ENCODE data around the gene SLC16A12.

The SLC16A12 gene

GRCh38 chr10:89479771-89480446, 55.5 kb downstream of the SLC16A12 start:
- H3K9me3 ChIP-seq (ENCODE audit: low read length): no peaks in the 10 kb centered on the region
- no peak overlapping the region for H3K4me3 ChIP-seq (ENCODE audit: low read depth, low read length, poor library complexity, severe bottlenecking)
- no peaks in the 10 kb centered on the region for H4K20me1 ChIP-seq (ENCODE audit: insufficient read depth, low read length)
- no peaks in the 10 kb centered on the region for H3K27me3 ChIP-seq (ENCODE audit: insufficient read depth, low read length)
- H3K4me2 ChIP-seq (ENCODE audit: low read length): no peak overlapping the region
- no peak overlapping the region for H2AFZ ChIP-seq (ENCODE audit: low read length)
- H3K4me1 ChIP-seq (ENCODE audit: insufficient read depth, low read length, severe bottlenecking): no peaks in the 10 kb centered on the region
- H3K27ac ChIP-seq (ENCODE audit: low read depth, low read length, poor library complexity, severe bottlenecking): no peak overlapping the region
- H3K36me3 ChIP-seq (ENCODE audit: insufficient read depth, low read length): no peaks in the 10 kb centered on the region
- no peak for TF ChIP-seq EZH2 (IDR thresholded peaks at IDR 0.05; ENCODE audit: borderline replicate concordance, low read length)
- TF ChIP-seq, protein P1, sequence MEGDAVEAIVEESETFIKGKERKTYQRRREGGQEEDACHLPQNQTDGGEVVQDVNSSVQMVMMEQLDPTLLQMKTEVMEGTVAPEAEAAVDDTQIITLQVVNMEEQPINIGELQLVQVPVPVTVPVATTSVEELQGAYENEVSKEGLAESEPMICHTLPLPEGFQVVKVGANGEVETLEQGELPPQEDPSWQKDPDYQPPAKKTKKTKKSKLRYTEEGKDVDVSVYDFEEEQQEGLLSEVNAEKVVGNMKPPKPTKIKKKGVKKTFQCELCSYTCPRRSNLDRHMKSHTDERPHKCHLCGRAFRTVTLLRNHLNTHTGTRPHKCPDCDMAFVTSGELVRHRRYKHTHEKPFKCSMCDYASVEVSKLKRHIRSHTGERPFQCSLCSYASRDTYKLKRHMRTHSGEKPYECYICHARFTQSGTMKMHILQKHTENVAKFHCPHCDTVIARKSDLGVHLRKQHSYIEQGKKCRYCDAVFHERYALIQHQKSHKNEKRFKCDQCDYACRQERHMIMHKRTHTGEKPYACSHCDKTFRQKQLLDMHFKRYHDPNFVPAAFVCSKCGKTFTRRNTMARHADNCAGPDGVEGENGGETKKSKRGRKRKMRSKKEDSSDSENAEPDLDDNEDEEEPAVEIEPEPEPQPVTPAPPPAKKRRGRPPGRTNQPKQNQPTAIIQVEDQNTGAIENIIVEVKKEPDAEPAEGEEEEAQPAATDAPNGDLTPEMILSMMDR (IDR thresholded peaks at IDR 0.05; ENCODE audit: low read length): no peak
- H3K9ac ChIP-seq (ENCODE audit: low read length): no peak overlapping the region
- H3K79me2 ChIP-seq (ENCODE audit: insufficient read depth, low read length): no peaks in the 10 kb centered on the region
- H3K9me2 ChIP-seq (ENCODE audit: low read depth, low read length): no peaks in the 10 kb centered on the region
- H3F3A ChIP-seq (ENCODE audit: insufficient read depth, low read length): no peaks in the 10 kb centered on the region

DNA sequence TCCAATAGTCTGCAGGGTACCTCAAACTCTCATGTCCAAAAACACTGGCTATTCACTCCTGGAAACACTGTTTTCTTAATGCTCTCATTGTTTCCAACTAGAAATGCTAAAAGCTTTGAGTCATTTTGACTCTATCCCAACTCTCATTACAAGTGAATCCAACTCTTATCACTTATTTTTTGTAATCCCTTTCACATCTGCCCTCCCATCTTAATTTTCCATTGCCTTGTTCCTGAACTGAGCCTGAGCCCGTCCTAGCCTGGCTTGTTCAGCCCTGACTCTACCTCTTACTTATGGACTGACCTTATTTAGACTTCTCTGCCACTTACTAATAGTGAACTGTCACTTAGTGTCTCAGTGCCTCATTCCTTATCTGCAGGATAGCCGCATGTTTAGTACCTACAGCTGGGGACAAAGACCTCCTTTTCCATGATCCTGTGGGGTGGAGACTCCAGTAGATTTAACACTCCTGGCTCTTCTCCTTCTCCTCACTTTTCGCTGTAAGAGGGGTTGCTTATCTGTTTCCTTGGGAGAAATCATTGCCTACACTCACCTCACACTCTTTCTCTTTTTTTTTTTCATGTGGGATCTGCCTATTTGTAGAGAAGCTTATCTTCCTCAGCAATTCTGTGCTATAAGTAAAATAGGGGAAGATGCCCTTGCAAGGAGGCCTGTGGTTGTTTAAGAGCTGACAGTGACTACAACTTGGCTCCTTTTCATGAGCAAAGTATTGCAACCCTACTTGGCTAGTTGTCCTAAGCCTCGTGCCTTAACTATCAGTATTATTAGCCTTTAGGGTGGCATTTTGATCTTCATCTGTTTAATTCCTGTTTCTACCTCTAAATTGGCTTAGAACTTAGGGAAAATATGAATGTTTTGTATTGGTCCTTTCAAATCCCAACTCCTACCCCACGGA, 56.4 kb downstream of the SLC16A12 start:
- H3K9me2 ChIP-seq (ENCODE audit: low read depth, low read length): no peaks in the 10 kb centered on the region
- H2AFZ ChIP-seq (ENCODE audit: low read length): no peak overlapping the region
- no peaks in the 10 kb centered on the region for H3F3A ChIP-seq (ENCODE audit: insufficient read depth, low read length)
- no peak overlapping the region for H3K4me2 ChIP-seq (ENCODE audit: low read length)
- no peaks in the 10 kb centered on the region for H3K9me3 ChIP-seq (ENCODE audit: low read length)
- H4K20me1 ChIP-seq (ENCODE audit: insufficient read depth, low read length): no peaks in the 10 kb centered on the region
- H3K4me3 ChIP-seq (ENCODE audit: low read depth, low read length, poor library complexity, severe bottlenecking): no peak overlapping the region
- H3K4me1 ChIP-seq (ENCODE audit: insufficient read depth, low read length, severe bottlenecking): no peaks in the 10 kb centered on the region
- TF ChIP-seq EZH2 (IDR thresholded peaks at IDR 0.05; ENCODE audit: borderline replicate concordance, low read length): no peak
- no peak overlapping the region for H3K27ac ChIP-seq (ENCODE audit: low read depth, low read length, poor library complexity, severe bottlenecking)
- no peaks in the 10 kb centered on the region for H3K27me3 ChIP-seq (ENCODE audit: insufficient read depth, low read length)
- no peak overlapping the region for H3K9ac ChIP-seq (ENCODE audit: low read length)
- H3K36me3 ChIP-seq (ENCODE audit: insufficient read depth, low read length): no peaks in the 10 kb centered on the region
- H3K79me2 ChIP-seq (ENCODE audit: insufficient read depth, low read length): no peaks in the 10 kb centered on the region

DNA sequence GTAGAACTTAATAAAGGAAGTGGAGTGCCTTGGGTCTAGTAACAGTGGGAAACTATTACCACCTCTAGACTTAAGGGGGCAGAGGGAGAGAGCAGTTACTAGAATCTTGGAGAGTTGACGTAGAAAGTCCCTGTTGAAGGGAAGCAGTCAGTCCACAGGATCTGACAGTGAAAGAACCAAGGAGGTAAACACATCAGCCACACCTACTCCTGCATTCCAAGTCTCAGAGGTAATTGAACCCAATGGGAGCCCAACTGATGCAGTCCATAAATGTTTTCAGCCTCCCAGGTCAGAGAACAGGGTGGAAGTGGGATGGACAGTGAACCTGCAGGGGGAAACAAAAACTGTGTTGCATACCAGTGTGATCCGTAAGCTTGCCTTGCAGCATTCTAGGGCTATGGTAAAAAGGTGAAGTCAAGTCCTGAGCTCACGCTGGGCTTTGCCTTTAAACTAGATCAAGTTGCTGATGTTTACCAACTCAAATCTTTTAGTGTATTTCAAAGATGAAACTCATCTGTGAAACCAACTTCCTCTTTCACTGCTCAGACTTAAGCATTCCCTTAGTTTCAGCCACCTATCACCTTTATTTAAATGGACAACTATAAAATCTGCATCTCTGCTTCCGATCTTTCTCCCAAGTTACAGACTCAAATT, 57.2 kb downstream of the SLC16A12 start:
- no peak overlapping the region for H3K9ac ChIP-seq (ENCODE audit: low read length)
- TF ChIP-seq EZH2 (IDR thresholded peaks at IDR 0.05; ENCODE audit: borderline replicate concordance, low read length): no peak
- TF ChIP-seq, protein P1 (IDR thresholded peaks at IDR 0.05; ENCODE audit: low read length): no peak
- no peak overlapping the region for H3K4me3 ChIP-seq (ENCODE audit: low read depth, low read length, poor library complexity, severe bottlenecking)
- no peaks in the 10 kb centered on the region for H3K4me1 ChIP-seq (ENCODE audit: insufficient read depth, low read length, severe bottlenecking)
- H3F3A ChIP-seq (ENCODE audit: insufficient read depth, low read length): no peaks in the 10 kb centered on the region
- no peak overlapping the region for H3K27ac ChIP-seq (ENCODE audit: low read depth, low read length, poor library complexity, severe bottlenecking)
- H3K9me2 ChIP-seq (ENCODE audit: low read depth, low read length): no peaks in the 10 kb centered on the region
- H2AFZ ChIP-seq (ENCODE audit: low read length): no peak overlapping the region
- H3K27me3 ChIP-seq (ENCODE audit: insufficient read depth, low read length): no peaks in the 10 kb centered on the region
- H4K20me1 ChIP-seq (ENCODE audit: insufficient read depth, low read length): no peaks in the 10 kb centered on the region
- no peaks in the 10 kb centered on the region for H3K79me2 ChIP-seq (ENCODE audit: insufficient read depth, low read length)
- no peaks in the 10 kb centered on the region for H3K36me3 ChIP-seq (ENCODE audit: insufficient read depth, low read length)
- no peak overlapping the region for H3K4me2 ChIP-seq (ENCODE audit: low read length)
- no peaks in the 10 kb centered on the region for H3K9me3 ChIP-seq (ENCODE audit: low read length)

Data from OCI-LY1 (cell line).